Measurements from ENCODE around the gene COX7C.

The COX7C gene

DNA sequence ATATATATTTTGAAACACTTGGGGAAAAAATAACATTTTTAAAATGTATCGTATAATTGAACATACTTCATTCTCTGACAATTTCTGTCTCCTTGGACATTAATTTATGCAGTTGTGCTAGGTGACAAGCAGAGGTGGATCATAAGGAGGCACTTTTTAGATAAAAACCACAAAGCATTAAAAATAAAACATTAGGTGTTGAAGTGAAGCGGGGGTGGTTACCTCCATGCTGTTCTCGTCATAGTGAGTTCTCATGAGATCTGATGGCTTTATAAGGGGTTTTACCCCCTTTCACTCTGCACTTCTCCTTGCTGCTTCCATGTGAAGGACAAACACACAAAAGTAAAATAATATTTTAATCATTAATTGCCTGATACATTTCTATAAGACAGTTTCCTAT lies 11.9 kb upstream of the COX7C start:
- no peak for TF ChIP-seq CTCF (conservative IDR thresholded peaks at IDR 0.05; ENCODE audit: low read depth, low read length)
- no peak for DNase-seq (ENCODE audit: low read depth)
- H3K4me3 ChIP-seq (ENCODE audit: low read length) = no peak overlapping the region

- TF ChIP-seq CTCF (conservative IDR thresholded peaks at IDR 0.05; ENCODE audit: low read depth, low read length) = no peak
- DNase-seq (ENCODE audit: low read depth) = no peak
These were observed 4.3 kb upstream of the COX7C start for GRCh38 chr5:86613455-86613854.

GRCh38 chr5:86617309-86617755 lies 409 bp upstream of the COX7C start:
- H3K4me3 ChIP-seq (ENCODE audit: low read length) = no peak overlapping the region
- no peak for TF ChIP-seq CTCF (conservative IDR thresholded peaks at IDR 0.05; ENCODE audit: low read depth, low read length)
- DNase-seq (ENCODE audit: low read depth) = no peak

More at GRCh38 chr5:86613455-86613854, 4.3 kb upstream of the COX7C start:
- H3K4me3 ChIP-seq (ENCODE audit: low read length) = no peak overlapping the region

- no peak overlapping the region for H3K4me3 ChIP-seq (ENCODE audit: low read length)
- no peak for TF ChIP-seq CTCF (conservative IDR thresholded peaks at IDR 0.05; ENCODE audit: low read depth, low read length)
- no peak for DNase-seq (ENCODE audit: low read depth)
These were observed 6.2 kb downstream of the COX7C start for GRCh38 chr5:86623785-86624483.

GRCh38 chr5:86625148-86625547 lies 7.4 kb downstream of the COX7C start:
- no peak for TF ChIP-seq CTCF (conservative IDR thresholded peaks at IDR 0.05; ENCODE audit: low read depth, low read length)
- no peak for DNase-seq (ENCODE audit: low read depth)
- no peak overlapping the region for H3K4me3 ChIP-seq (ENCODE audit: low read length)

- no peak for TF ChIP-seq CTCF (conservative IDR thresholded peaks at IDR 0.05; ENCODE audit: low read depth, low read length)
- DNase-seq (ENCODE audit: low read depth) = no peak
- H3K4me3 ChIP-seq (ENCODE audit: low read length) = no peak overlapping the region
These were observed 8.4 kb downstream of the COX7C start for GRCh38 chr5:86626149-86626548.

DNA sequence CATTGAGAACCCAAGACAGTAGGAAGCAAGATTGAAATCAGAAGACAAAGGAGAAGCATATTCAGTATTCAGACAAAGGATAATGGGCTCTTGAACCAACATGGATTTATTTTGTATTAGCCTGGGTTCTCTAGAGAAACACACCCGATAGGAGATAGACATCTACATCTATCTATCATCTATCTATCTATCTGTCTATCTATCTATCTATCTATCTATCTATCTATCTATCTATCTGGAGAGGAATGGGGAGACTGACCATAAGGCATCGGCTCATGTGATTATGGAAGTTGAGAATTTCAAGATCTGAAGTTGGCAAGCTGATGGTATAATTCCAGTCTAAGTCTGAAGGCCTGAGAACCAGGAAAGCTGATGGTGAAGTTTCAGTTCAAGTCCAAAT lies 13.4 kb downstream of the COX7C start:
- no peak for TF ChIP-seq CTCF (conservative IDR thresholded peaks at IDR 0.05; ENCODE audit: low read depth, low read length)
- H3K4me3 ChIP-seq (ENCODE audit: low read length) = no peak overlapping the region
- no peak for DNase-seq (ENCODE audit: low read depth)

Measured in retinal pigment epithelial cell (primary cell).